Type B pancreatic cell (in vitro differentiated cells): ENCODE data around the gene KRTAP4-3. TPM values are rescaled to one million over a fixed set of nuclear protein-coding genes. Genes with fewer than 3 reads are reported as not detected.
A peak's percentile ranks its signal among the peaks of the same experiment; 100 is the strongest.
"Not testable (repeated sequence)": the region's sequence is repeated elsewhere in the genome, so short reads cannot be mapped to it uniquely, and the experiment has no call there.

Source experiments
- DNase-seq: peaks from one replicate; pipeline ENCODE4 v3.0.0; 2021; ENCODE audit warnings: mixed read lengths; ENCODE audit not compliant: unreplicated experiment; ENCODE audit errors: extremely low spot score
- H3K27ac Mint-ChIP-seq: 2 replicates; pipeline ENCODE4 v1.8.0; 2021; ENCODE audit warnings: mild to moderate bottlenecking, mixed read lengths
- H3K27me3 Mint-ChIP-seq: 2 replicates; pipeline ENCODE4 v1.8.0; 2021; ENCODE audit warnings: mixed read lengths
- H3K36me3 Mint-ChIP-seq: 2 replicates; pipeline ENCODE4 v1.8.0; 2021; ENCODE audit warnings: mixed read lengths
- H3K4me1 Mint-ChIP-seq: one replicate; pipeline ENCODE4 v1.8.0; 2021; ENCODE audit warnings: mixed read lengths; ENCODE audit not compliant: unreplicated experiment
- H3K4me3 Mint-ChIP-seq: 2 replicates; pipeline ENCODE4 v1.8.0; 2021; ENCODE audit warnings: mild to moderate bottlenecking, mixed read lengths
- H3K9me3 Mint-ChIP-seq: 2 replicates; pipeline ENCODE4 v1.8.0; 2021; ENCODE audit warnings: mixed read lengths
- total RNA-seq: library from RNA; stranded (reverse); gene quantifications from 2 replicates; pipeline ENCODE4 v1.2.1, GENCODE V29; 2021; ENCODE audit warnings: low replicate concordance
- TF ChIP-seq, protein P1 (sequence below): fragments of 200-600 bp; sonication (generic); conservative IDR thresholded peaks from 2 replicates; pipeline ENCODE4 v1.5.0; 2021; ENCODE audit warnings: antibody characterized with exemption, mild to moderate bottlenecking

Gene KRTAP4-3
- total RNA-seq, 1 donor from 2014 or later = not detected

DNA sequence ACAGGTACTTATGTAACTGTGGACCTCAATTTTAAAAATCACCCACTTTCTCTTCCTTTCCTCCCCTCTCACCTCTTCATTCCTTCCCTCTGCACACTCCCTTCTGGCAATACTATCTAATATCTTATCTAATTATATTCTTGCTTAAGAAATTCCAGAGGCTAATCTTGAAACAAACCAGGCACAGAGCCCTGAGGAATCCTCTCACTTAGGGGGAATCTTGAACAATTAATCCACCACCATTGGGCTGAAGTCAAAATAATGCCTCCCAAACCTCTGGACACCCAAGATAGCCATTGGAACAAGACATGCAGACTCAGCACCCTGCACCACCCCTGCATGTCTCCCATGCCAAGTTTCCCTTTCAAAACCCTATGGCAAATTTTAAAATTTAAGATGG, 26.7 kb downstream of the KRTAP4-3 start:
- Mint-ChIP-seq H3K27me3 (no peaks in the 10 kb centered on the region), H3K9me3 (peaks cover 26% of the 10 kb centered on the region), H3K36me3 (peaks cover 12% of the 10 kb centered on the region), H3K4me3 (no peak overlapping the region), H3K27ac (no peak overlapping the region), H3K4me1 (no peaks in the 10 kb centered on the region)
- TF ChIP-seq, protein P1, sequence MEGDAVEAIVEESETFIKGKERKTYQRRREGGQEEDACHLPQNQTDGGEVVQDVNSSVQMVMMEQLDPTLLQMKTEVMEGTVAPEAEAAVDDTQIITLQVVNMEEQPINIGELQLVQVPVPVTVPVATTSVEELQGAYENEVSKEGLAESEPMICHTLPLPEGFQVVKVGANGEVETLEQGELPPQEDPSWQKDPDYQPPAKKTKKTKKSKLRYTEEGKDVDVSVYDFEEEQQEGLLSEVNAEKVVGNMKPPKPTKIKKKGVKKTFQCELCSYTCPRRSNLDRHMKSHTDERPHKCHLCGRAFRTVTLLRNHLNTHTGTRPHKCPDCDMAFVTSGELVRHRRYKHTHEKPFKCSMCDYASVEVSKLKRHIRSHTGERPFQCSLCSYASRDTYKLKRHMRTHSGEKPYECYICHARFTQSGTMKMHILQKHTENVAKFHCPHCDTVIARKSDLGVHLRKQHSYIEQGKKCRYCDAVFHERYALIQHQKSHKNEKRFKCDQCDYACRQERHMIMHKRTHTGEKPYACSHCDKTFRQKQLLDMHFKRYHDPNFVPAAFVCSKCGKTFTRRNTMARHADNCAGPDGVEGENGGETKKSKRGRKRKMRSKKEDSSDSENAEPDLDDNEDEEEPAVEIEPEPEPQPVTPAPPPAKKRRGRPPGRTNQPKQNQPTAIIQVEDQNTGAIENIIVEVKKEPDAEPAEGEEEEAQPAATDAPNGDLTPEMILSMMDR = no peak
- DNase-seq = no peak

DNA sequence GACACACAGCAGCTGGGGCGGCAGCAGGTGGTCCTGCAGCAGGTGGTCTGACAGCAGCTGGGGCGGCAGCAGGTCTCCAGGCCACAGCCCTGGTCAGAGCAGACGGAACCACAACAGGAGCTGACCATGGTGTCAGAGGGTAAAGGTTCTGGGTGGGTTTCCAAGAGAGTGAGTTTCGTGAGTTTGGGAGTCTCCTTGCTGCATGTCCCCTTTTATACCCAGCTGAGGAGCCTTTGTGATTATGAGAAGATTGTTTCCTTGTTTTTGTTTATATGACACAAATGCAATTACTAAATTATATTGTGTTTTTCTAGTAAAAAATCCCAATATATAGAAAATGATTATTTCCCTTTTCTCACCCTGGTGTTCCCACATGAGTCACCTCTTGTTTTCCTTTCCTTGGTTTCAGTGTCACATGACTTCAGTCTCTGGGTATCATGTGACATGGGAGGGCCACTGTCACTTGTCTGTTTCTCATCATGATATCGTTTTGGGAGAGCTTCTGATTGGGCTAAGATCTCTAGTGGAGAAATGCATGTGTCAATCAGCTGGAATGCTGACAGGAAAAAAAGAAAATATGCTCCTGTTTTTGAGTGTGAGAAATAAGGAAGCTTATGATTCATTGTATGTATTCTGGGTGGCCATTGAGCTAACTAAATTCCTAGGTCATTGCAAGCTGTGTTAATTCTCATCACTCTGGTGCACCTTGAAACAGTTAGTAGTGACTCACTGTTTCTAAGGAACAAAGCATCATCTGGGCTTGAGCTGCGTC, 27.5 kb downstream of the KRTAP4-3 start, which contains the start of gene KRTAP4-6:
Gene KRTAP4-6, minus strand, starts transcription at position 185 of the 772 bp plus-strand sequence. Its CDS starts 57 bp downstream, at position 128.
- H3K27me3 Mint-ChIP-seq = no peaks in the 10 kb centered on the region
- H3K4me1 Mint-ChIP-seq = no peaks in the 10 kb centered on the region
- DNase-seq = no peak
- H3K36me3 Mint-ChIP-seq = peaks cover 12% of the 10 kb centered on the region
- TF ChIP-seq, protein P1 = no peak
- no peak within 1 kb of the TSS for H3K27ac Mint-ChIP-seq
- H3K9me3 Mint-ChIP-seq = peaks cover 26% of the 10 kb centered on the region
- no peak within 1 kb of the TSS for H3K4me3 Mint-ChIP-seq

DNA sequence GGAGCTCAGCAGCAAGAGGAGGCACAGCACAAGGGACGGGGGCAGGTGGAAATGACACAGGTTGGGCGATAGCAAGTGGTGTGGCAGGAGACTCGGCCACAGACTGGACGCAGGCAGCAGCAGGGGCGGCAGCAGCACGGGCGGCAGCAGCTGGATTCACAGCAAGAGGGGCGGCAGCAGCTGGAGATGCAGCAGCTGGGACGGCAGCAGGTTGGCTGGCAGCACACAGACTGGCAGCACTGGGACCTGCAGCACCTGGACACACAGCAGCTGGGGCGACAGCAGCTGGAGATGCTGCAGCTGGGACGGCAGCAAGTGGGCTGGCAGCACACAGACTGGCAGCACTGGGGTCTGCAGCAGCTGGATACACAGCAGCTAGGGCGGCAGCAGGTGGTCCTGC, 28.2 kb downstream of the KRTAP4-3 start:
- H3K4me1 Mint-ChIP-seq, H3K27me3 Mint-ChIP-seq, H3K27ac Mint-ChIP-seq, DNase-seq, H3K4me3 Mint-ChIP-seq: not testable (repeated sequence)
- H3K36me3 Mint-ChIP-seq = peaks cover 12% of the 10 kb centered on the region
- peaks cover 26% of the 10 kb centered on the region for H3K9me3 Mint-ChIP-seq

DNA sequence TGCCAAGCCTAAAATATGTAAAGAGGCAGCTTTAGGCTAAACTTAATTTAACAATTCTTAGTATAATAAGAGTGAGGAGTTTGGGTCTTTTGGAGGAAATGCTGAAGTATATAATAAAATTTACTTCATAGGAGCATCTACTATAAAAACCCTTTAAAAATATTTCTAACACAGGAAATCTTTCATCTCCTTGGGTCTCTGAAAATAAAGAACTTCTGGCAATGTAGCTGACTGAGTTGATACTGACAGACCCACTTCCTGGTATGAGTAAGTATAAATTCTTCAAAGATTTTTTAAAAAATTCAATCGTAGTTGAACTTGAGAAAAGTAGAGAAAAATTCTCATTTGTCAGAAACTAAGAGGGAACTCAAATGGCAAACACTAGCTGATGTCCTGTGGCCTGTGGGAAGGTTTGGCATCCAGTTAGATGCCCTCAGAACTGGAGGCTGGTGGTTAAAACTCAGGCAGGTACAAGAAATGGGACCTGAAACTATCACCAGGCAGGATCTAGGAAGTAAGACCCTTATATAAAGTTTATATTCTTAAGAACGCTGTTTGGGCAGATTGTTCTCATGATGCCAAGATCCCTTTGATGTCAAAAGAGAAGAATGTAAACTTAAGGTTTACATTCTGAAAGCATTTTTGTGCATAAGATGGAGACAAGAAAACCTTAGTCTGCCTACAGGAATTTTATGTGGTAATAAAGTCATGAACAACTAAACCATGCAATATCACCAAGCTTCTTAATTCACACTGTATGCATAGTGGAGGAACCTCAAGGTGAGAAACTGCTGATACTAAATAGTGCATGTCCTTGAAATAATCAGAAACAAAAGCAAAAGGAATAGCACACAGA, 33.9 kb downstream of the KRTAP4-3 start:
- Mint-ChIP-seq H3K9me3 (peaks cover 11% of the 10 kb centered on the region), H3K4me3 (no peak overlapping the region), H3K27me3 (no peaks in the 10 kb centered on the region), H3K4me1 (no peaks in the 10 kb centered on the region), H3K27ac (no peak overlapping the region), H3K36me3 (no peaks in the 10 kb centered on the region)
- TF ChIP-seq, protein P1 = no peak
- DNase-seq = no peak

DNA sequence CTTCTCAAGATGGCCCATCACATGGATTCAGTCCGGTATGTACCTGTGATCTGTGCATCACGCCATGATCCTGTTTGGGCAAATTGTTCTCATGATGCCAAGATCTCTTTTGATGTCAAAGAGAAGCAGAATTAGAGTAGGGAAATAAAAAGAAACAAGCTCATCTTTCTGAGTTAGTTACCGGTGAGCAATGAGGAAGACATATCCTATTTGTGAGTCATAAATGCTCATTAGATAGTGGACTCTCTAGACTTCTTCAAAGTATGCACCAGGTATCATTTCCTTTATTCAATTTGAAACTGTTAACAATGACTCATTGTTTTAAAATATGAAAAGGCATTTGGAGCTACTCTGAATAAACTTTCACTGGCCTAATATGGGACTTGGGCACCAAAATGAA, 36.0 kb downstream of the KRTAP4-3 start:
- peaks cover 9% of the 10 kb centered on the region for H3K9me3 Mint-ChIP-seq
- no peaks in the 10 kb centered on the region for H3K4me1 Mint-ChIP-seq
- H3K4me3 Mint-ChIP-seq = no peak overlapping the region
- no peak for DNase-seq
- H3K27ac Mint-ChIP-seq = peak overlapping the region; percentile 22
- no peaks in the 10 kb centered on the region for H3K27me3 Mint-ChIP-seq
- TF ChIP-seq, protein P1 = no peak
- H3K36me3 Mint-ChIP-seq = no peaks in the 10 kb centered on the region

DNA sequence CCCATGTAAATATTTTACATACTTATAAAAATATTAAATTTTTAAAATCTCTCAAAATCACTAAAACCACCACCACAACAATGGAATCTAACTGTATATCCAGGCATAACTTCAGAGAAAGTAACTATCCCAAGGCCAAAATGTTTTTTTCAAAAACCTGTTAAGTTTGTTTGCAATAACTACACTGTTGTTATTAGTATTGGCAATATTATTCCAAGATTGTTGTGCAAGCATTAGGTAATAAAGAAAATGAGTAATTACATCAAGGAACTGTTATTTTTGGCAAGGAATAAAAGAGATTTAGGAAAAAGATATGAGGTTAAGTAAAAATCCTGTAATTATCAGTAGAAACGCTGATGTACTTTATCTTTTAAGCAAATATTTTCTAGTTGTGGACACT, 40.6 kb downstream of the KRTAP4-3 start:
- no peak overlapping the region for H3K27ac Mint-ChIP-seq
- peaks cover 4% of the 10 kb centered on the region for H3K27me3 Mint-ChIP-seq
- no peak overlapping the region for H3K4me3 Mint-ChIP-seq
- H3K36me3 Mint-ChIP-seq = no peaks in the 10 kb centered on the region
- no peak for DNase-seq
- H3K4me1 Mint-ChIP-seq = no peaks in the 10 kb centered on the region
- TF ChIP-seq, protein P1 = no peak
- peaks cover 7% of the 10 kb centered on the region for H3K9me3 Mint-ChIP-seq
